ENCODE data around the gene B3GAT2. TPM values are rescaled to one million over a fixed set of nuclear protein-coding genes. Genes with fewer than 3 reads are reported as not detected.

Gene B3GAT2
- total RNA-seq, 1 experiment from 2014 or later, result not detected

DNA sequence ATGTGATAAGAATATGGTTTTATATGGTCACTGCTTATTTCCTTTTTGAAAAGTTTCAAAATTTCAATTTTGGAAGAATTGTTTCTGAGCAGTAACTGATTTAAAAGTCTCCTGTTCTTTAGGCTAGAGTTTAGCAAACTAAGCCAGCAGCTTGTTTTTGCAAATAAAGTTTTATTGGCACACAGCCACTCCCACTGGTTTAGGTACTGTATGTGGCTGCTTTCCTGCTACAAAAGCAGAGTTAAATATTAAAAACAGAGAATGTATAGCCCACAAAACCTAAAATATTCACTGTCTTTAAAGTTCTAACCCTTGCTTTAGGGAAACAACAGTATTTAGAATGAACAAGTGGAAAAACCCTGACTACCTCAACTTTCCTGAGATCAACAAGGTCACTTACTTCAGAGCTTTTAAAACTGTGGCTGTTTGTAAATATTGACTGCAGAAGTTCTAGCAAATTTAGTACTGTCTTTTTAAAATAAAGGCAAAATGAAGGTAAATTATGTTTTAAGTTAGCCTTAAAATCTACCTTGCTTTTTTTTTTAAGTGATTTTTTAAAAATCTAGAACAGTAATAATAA is 104.1 kb downstream of the B3GAT2 start:
- Histone ChIP-seq H3K9ac (ENCODE audit: low read length) (no peak overlapping the region), H3K27ac (ENCODE audit: low read depth, low read length) (no peak overlapping the region), H3K36me3 (ENCODE audit: control insufficient read depth in 1 of 2, insufficient read depth in 2 of 2, low read length in 2 of 2) (no peaks in the 10 kb centered on the region), H3K27me3 (ENCODE audit: insufficient read depth, low read length) (no peaks in the 10 kb centered on the region), H2AFZ (ENCODE audit: low read depth, low read length, poor library complexity, severe bottlenecking) (no peak overlapping the region), H3K4me2 (ENCODE audit: low read length) (no peak overlapping the region), H3K4me3 (replicated peaks in 1 of 2; ENCODE audit: low read depth in 1 of 2, low read length in 2 of 2) (no peak overlapping the region), H3K4me1 (ENCODE audit: control insufficient read depth in 1 of 2, insufficient read depth in 2 of 2, low read length in 2 of 2) (no peaks in the 10 kb centered on the region), H3K9me3 (ENCODE audit: control insufficient read depth in 1 of 2, insufficient read depth in 1 of 2, low read depth in 1 of 2, low read length in 2 of 2) (no peaks in the 10 kb centered on the region), H3K79me2 (ENCODE audit: insufficient read depth, low read length) (no peaks in the 10 kb centered on the region), H4K20me1 (ENCODE audit: insufficient read depth) (no peaks in the 10 kb centered on the region), H3K9me2 (ENCODE audit: insufficient read depth) (no peaks in the 10 kb centered on the region)
- CTCF ChIA-PET, result no interaction called here
- POLR2A ChIA-PET, result no interaction called here
- BruUV-seq (replicated peaks), result no TSS peak
- RAD21 ChIA-PET (ENCODE audit: low non-redundant PET in 1 of 2, low total read pairs in 2 of 2, uncharacterized antibody in 2 of 2, unreplicated experiment in 2 of 2), result no interaction called here
- no peak for TF ChIP-seq SP1 (IDR thresholded peaks at IDR 0.05; ENCODE audit: low read depth)
- TF ChIP-seq SIN3A (IDR thresholded peaks at IDR 0.05; ENCODE audit: low read depth), result no peak
- ATAC-seq, result no peak
- DNase-seq (ENCODE audit: low read depth, low spot score), result no peak
- intact Hi-C loops (cut with micrococcal nuclease), result no loop called here

DNA sequence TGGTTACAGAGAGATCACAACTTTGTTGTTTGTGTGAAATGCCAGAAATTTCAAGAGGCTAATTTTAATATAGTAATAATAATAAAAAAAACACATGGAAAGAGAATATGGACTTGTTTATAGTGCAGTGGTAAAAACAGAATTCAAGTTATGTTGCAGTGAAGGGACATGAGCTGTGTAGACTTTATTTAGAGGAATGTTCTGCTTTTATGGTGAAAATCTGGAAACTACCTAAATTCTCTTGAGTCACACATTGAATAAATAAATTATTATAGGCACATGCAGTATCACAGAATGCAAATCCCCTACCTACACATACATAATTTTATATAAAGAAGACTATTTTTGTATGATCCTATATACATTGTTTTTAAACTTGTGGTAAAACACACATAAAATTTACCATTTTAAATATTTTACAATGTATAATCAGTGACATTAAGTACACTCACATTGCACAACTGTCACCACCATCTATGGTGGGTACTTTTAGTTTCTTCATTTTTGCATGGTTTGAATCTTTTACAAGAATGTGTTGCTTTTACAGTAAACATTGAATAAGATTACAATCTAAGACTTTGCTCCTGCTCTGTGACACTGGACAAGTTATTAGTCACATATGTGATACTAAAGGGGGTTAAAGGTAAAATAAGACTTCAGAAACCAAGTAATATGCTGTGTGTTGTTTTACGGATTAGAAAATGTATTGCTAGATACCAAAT is 107.4 kb downstream of the B3GAT2 start:
- Histone ChIP-seq H3K79me2 (ENCODE audit: insufficient read depth, low read length) (no peaks in the 10 kb centered on the region), H3K4me3 (replicated peaks in 1 of 2; ENCODE audit: low read depth in 1 of 2, low read length in 2 of 2) (no peak overlapping the region), H3K9ac (ENCODE audit: low read length) (no peak overlapping the region), H4K20me1 (ENCODE audit: insufficient read depth) (no peaks in the 10 kb centered on the region), H3K4me2 (ENCODE audit: low read length) (no peak overlapping the region), H3K9me3 (ENCODE audit: control insufficient read depth in 1 of 2, insufficient read depth in 1 of 2, low read depth in 1 of 2, low read length in 2 of 2) (no peaks in the 10 kb centered on the region), H2AFZ (ENCODE audit: low read depth, low read length, poor library complexity, severe bottlenecking) (no peak overlapping the region), H3K4me1 (ENCODE audit: control insufficient read depth in 1 of 2, insufficient read depth in 2 of 2, low read length in 2 of 2) (no peaks in the 10 kb centered on the region), H3K9me2 (ENCODE audit: insufficient read depth) (no peaks in the 10 kb centered on the region), H3K27ac (ENCODE audit: low read depth, low read length) (no peak overlapping the region), H3K27me3 (ENCODE audit: insufficient read depth, low read length) (no peaks in the 10 kb centered on the region), H3K36me3 (ENCODE audit: control insufficient read depth in 1 of 2, insufficient read depth in 2 of 2, low read length in 2 of 2) (no peaks in the 10 kb centered on the region)
- TF ChIP-seq MAX (IDR thresholded peaks at IDR 0.05), result no peak
- TF ChIP-seq ZNF274 (IDR thresholded peaks at IDR 0.05; ENCODE audit: low read depth, low read length), result no peak
- TF ChIP-seq JUND (IDR thresholded peaks at IDR 0.05), result no peak
- TF ChIP-seq TCF7L2 (IDR thresholded peaks at IDR 0.05; ENCODE audit: borderline replicate concordance, extremely low read depth, insufficient read depth, insufficient read length), result no peak
- TF ChIP-seq, protein P1, sequence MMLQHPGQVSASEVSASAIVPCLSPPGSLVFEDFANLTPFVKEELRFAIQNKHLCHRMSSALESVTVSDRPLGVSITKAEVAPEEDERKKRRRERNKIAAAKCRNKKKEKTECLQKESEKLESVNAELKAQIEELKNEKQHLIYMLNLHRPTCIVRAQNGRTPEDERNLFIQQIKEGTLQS (IDR thresholded peaks at IDR 0.05), result no peak
- no peak for TF ChIP-seq SRF (IDR thresholded peaks at IDR 0.05; ENCODE audit: low read depth)
- no peak for TF ChIP-seq FOSL1 (IDR thresholded peaks at IDR 0.05; ENCODE audit: low read depth)
- TF ChIP-seq ZFX (IDR thresholded peaks at IDR 0.05), result no peak
- no TSS peak for BruUV-seq (replicated peaks)
- ChIA-PET RAD21 (ENCODE audit: low non-redundant PET in 1 of 2, low total read pairs in 2 of 2, uncharacterized antibody in 2 of 2, unreplicated experiment in 2 of 2) (no interaction called here), CTCF (no interaction called here), POLR2A (no interaction called here)
- intact Hi-C loops (cut with micrococcal nuclease), result no loop called here
- ATAC-seq, result no peak
- DNase-seq (ENCODE audit: low read depth, low spot score), result no peak
